SU-DHL-6 (cell line): ENCODE data around the gene ZMYND15.

Experiments used
- H2AFZ ChIP-seq: fragments of 200-600 bp; sonication (generic); 2 replicates; pipeline ENCODE4 v1.6.1; 2014; ENCODE audit warnings: low read depth, mild to moderate bottlenecking, moderate library complexity, mixed read lengths, antibody characterized with exemption, low read length; ENCODE audit not compliant: severe bottlenecking
- H3F3A ChIP-seq: fragments of 200-600 bp; shearing (Covaris generic); 2 replicates; pipeline ENCODE4 v1.6.0; 2016; ENCODE audit warnings: antibody characterized with exemption, mild to moderate bottlenecking; ENCODE audit not compliant: insufficient read depth
- H3K27ac ChIP-seq: fragments of 200-600 bp; sonication (generic); 2 replicates; pipeline ENCODE4 v1.5.1; 2016; ENCODE audit warnings: low read depth, mild to moderate bottlenecking, low read length, moderate library complexity, mixed read lengths
- H3K27me3 ChIP-seq: fragments of 200-600 bp; sonication (generic), shearing (Covaris generic); 2 replicates; pipeline ENCODE4 v1.6.0; 2014; ENCODE audit warnings: mild to moderate bottlenecking, low read length
- H3K36me3 ChIP-seq: fragments of 200-600 bp; sonication (generic); 2 replicates; pipeline ENCODE4 v1.6.1; 2014; ENCODE audit warnings: mild to moderate bottlenecking, low read length, mixed read lengths
- H3K4me2 ChIP-seq: fragments of 300-600, 200-600 bp; shearing (Covaris generic), sonication (generic); 2 replicates; pipeline ENCODE4 v1.6.0; 2014; ENCODE audit warnings: low read length, low read depth, mild to moderate bottlenecking; ENCODE audit not compliant: poor library complexity, severe bottlenecking
- H3K4me3 ChIP-seq: fragments of 200-600 bp; sonication (generic); 2 replicates; pipeline ENCODE4 v1.5.1; 2014; ENCODE audit warnings: antibody characterized with exemption, low read length, mild to moderate bottlenecking, mixed read lengths; ENCODE audit not compliant: insufficient read depth, poor library complexity, severe bottlenecking
- H3K79me2 ChIP-seq: fragments of 200-600 bp; sonication (generic); 2 replicates; pipeline ENCODE4 v1.6.1; 2014; ENCODE audit warnings: mild to moderate bottlenecking, low read length, moderate library complexity; ENCODE audit not compliant: insufficient read depth
- H3K9ac ChIP-seq: fragments of 200-600 bp; sonication (generic); 2 replicates; pipeline ENCODE4 v1.7.0; 2014; ENCODE audit warnings: mild to moderate bottlenecking, low read length
- H3K9me2 ChIP-seq: fragments of 200-600 bp; sonication (generic); replicated peaks from 2 replicates; pipeline ENCODE4 v1.6.1; 2014; ENCODE audit warnings: low read length; ENCODE audit not compliant: insufficient read depth
- H3K9me3 ChIP-seq: fragments of 200-600 bp; sonication (generic); 2 replicates; pipeline ENCODE4 v1.6.1; 2014; ENCODE audit warnings: low read length, mixed read lengths; ENCODE audit not compliant: insufficient read depth
- H4K20me1 ChIP-seq: fragments of 200-600 bp; sonication (generic); 2 replicates; pipeline ENCODE4 v1.6.1; 2014; ENCODE audit warnings: low read depth, mild to moderate bottlenecking, antibody characterized with exemption, low read length, moderate library complexity, mixed read lengths
- EZH2phosphoT487 ChIP-seq: fragments of 200-600 bp; sonication (generic), shearing (Covaris generic); conservative IDR thresholded peaks from 2 replicates; pipeline ENCODE4 v1.6.1; 2018; ENCODE audit warnings: mild to moderate bottlenecking, antibody characterized with exemption, low read length, moderate library complexity, mixed read lengths
- TF ChIP-seq, protein P1 (sequence below): fragments of 200-600 bp; sonication (generic); IDR thresholded peaks from one replicate; pipeline ENCODE4 v1.5.1; 2017; ENCODE audit warnings: antibody characterized with exemption, mild to moderate bottlenecking, low read length, moderate library complexity; ENCODE audit not compliant: insufficient read depth, poor library complexity, severe bottlenecking

ZMYND15 gene

DNA sequence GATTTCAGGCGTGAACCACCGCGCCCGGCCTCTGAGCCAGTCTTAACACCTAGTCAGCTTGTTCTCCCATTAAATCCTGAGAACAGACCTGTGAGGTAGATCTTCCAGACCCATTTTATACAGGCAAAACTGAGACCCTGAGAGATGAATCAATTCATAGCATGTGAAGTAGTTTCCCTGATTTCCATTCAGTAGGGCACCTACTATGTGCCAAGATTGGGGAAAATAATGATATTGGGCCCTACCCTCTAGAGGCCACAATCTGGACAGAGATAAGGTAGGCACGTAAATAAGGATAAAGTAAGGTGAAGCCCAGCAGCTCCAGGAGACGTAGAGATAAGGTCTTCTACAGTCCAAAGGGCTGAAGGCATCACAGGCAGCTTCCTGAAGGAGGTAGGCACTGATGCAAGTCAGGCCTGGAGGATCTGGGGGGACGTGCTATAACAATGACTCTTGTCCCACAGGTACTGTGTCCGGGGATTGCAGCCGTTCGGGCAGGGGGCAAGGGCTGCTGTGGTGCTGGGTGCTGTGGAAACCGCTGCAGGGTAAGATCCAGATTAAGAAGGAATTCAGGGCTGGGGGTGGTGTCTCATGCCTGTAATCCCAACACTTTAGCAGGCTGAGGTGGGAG is 40.8 kb downstream of the ZMYND15 start:
- H3K36me3 ChIP-seq = no peaks in the 10 kb centered on the region
- no peaks in the 10 kb centered on the region for H4K20me1 ChIP-seq
- H3K4me3 ChIP-seq = no peak overlapping the region
- no peaks in the 10 kb centered on the region for H3F3A ChIP-seq
- H3K9me2 ChIP-seq = no peaks in the 10 kb centered on the region
- H3K4me2 ChIP-seq = no peak overlapping the region
- no peak overlapping the region for H2AFZ ChIP-seq
- H3K27ac ChIP-seq = no peak overlapping the region
- TF ChIP-seq, protein P1, sequence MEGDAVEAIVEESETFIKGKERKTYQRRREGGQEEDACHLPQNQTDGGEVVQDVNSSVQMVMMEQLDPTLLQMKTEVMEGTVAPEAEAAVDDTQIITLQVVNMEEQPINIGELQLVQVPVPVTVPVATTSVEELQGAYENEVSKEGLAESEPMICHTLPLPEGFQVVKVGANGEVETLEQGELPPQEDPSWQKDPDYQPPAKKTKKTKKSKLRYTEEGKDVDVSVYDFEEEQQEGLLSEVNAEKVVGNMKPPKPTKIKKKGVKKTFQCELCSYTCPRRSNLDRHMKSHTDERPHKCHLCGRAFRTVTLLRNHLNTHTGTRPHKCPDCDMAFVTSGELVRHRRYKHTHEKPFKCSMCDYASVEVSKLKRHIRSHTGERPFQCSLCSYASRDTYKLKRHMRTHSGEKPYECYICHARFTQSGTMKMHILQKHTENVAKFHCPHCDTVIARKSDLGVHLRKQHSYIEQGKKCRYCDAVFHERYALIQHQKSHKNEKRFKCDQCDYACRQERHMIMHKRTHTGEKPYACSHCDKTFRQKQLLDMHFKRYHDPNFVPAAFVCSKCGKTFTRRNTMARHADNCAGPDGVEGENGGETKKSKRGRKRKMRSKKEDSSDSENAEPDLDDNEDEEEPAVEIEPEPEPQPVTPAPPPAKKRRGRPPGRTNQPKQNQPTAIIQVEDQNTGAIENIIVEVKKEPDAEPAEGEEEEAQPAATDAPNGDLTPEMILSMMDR = no peak
- no peak for TF ChIP-seq EZH2phosphoT487
- no peaks in the 10 kb centered on the region for H3K27me3 ChIP-seq
- no peaks in the 10 kb centered on the region for H3K79me2 ChIP-seq
- no peak overlapping the region for H3K9ac ChIP-seq
- no peaks in the 10 kb centered on the region for H3K9me3 ChIP-seq

- Histone ChIP-seq H3K4me2 (no peak overlapping the region), H3K79me2 (no peaks in the 10 kb centered on the region), H4K20me1 (no peaks in the 10 kb centered on the region), H3F3A (no peaks in the 10 kb centered on the region), H3K9me3 (no peaks in the 10 kb centered on the region), H3K27ac (no peak overlapping the region), H3K9me2 (no peaks in the 10 kb centered on the region), H2AFZ (no peak overlapping the region), H3K36me3 (no peaks in the 10 kb centered on the region), H3K27me3 (no peaks in the 10 kb centered on the region), H3K9ac (no peak overlapping the region), H3K4me3 (no peak overlapping the region)
- TF ChIP-seq, protein P1 = no peak
- TF ChIP-seq EZH2phosphoT487 = no peak
Observed at GRCh38 chr17:4782652-4783051, 43.0 kb downstream of the ZMYND15 start.

DNA sequence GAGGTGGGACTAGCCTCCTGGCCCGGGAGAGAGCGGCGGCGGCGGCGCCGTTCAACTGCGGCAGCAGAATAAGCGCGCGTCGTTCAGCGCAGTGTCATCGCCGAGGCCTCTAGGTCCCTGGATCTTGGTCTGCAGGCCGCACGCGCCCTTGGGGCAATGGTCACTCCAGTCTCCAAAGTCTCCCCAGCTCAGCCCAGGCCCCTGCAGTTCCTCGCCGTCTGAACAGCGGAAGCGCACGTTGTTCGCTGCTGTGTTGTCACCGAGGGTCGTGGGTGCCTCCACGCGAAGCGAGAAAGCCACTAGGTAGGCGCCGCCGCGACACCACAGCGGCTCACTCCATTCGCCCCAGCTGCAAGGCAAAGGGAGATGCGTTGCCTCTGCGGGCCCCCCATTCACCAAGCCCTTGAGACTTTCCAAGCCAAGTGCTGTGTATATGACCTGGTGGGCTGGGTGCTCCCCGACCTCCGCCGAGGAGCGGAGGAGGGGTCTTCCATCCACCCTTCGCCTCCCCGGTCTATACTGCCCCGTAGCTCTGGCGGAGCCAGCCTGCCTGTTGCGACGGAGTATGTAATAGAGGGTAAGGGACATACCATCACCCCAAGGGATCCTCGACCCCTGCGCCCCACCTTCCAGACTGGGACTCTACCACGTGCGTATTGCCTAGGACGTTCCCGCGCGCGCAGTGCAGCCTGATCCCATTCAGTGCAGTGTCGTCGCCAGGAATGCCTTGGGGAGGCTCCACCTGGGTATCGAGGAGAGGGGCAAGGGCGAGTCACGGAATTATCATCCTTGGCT is 45.9 kb downstream of the ZMYND15 start:
- Histone ChIP-seq H3K79me2 (no peaks in the 10 kb centered on the region), H3K4me2 (no peak overlapping the region), H4K20me1 (no peaks in the 10 kb centered on the region), H3K27me3 (no peaks in the 10 kb centered on the region), H3K9me3 (no peaks in the 10 kb centered on the region), H3K4me3 (no peak overlapping the region), H3F3A (0 out of 2 replicates have a peak, but pooled peaks cover 4% of the 10 kb centered on the region), H3K9ac (no peak overlapping the region), H3K9me2 (no peaks in the 10 kb centered on the region), H2AFZ (no peak overlapping the region), H3K27ac (no peak overlapping the region), H3K36me3 (no peaks in the 10 kb centered on the region)
- TF ChIP-seq, protein P1 = no peak
- TF ChIP-seq EZH2phosphoT487 = no peak
